ENCODE measurements around the gene AUP1.
"Not testable (repeated sequence)": the region's sequence is repeated elsewhere in the genome, so short reads cannot be mapped to it uniquely, and the experiment has no call there.

Gene AUP1

DNA sequence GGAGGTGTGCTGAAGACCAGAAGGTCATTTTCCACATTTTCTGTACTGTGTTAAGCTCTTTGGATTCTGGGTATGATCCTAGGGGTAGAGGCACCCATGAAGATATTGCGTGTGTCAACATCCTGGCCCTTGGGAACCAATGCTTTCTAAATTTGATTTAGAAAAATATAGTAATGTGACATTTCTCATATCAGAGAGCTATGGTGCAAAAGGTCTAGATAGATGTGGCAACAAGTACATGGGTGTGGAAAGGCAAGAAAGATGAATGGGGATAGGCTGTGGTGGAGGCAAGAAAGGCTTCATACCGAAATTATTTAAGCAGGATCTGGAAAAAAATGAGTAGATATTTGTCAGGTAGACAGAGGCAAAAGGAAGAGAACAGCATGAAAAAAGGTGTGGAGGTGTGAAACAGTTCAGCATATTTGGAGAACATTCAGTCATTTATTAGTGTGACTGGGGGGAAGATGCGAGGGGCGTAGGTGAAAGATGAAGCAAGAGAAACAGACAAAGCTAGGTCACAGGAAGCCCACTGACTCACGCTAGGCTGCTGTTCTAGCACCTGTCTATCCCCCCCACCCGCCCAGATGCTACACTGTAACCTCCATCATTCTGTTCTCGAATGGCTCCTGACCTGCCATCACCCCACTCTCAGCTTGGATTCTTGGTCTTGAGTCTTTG is 36.7 kb upstream of the AUP1 start:
- Mint-ChIP-seq H3K27ac (no peak overlapping the region), H3K4me3 (no peak overlapping the region), H3K27me3 (peaks cover 40 to 49% of the 10 kb centered on the region in 2 donors), H3K9me3 (no peaks in the 10 kb centered on the region), H3K36me3 (ENCODE audit: insufficient read depth) (no peaks in the 10 kb centered on the region), H3K4me1 (ENCODE audit: low read depth in 2 of 2) (no peaks in the 10 kb centered on the region)
- DNase-seq (no peak), ATAC-seq (replicated peaks) (no peak)

- Mint-ChIP-seq H3K27ac (no peak overlapping the region), H3K27me3 (peaks cover 40 to 63% of the 10 kb centered on the region in 2 donors), H3K9me3 (no peaks in the 10 kb centered on the region), H3K4me3 (no peak overlapping the region), H3K4me1 (ENCODE audit: low read depth in 2 of 2) (peaks cover 6 to 8% of the 10 kb centered on the region in 2 donors), H3K36me3 (ENCODE audit: insufficient read depth) (no peaks in the 10 kb centered on the region)
- DNase-seq (no peak), ATAC-seq (replicated peaks) (no peak)
These were observed 34.7 kb upstream of the AUP1 start for GRCh38 chr2:74564222-74564621.

GRCh38 chr2:74562126-74562775 is 32.7 kb upstream of the AUP1 start:
- Mint-ChIP-seq H3K4me1 (ENCODE audit: low read depth in 2 of 2) (peaks cover 6 to 8% of the 10 kb centered on the region in 2 donors), H3K27ac (no peak overlapping the region), H3K27me3 (peaks cover 30 to 53% of the 10 kb centered on the region in 2 donors), H3K36me3 (ENCODE audit: insufficient read depth) (no peaks in the 10 kb centered on the region), H3K4me3 (no peak overlapping the region), H3K9me3 (no peaks in the 10 kb centered on the region)
- no peak for ATAC-seq (replicated peaks)
- DNase-seq: no peak

- not testable (repeated sequence) for DNase-seq; H3K4me1 Mint-ChIP-seq (ENCODE audit: low read depth in 2 of 2); H3K27ac Mint-ChIP-seq; H3K9me3 Mint-ChIP-seq; H3K36me3 Mint-ChIP-seq (ENCODE audit: insufficient read depth); H3K4me3 Mint-ChIP-seq; ATAC-seq (replicated peaks)
- H3K27me3 Mint-ChIP-seq: peaks cover 26 to 53% of the 10 kb centered on the region in 2 donors
These were observed 31.5 kb upstream of the AUP1 start for GRCh38 chr2:74561022-74561421.

DNA sequence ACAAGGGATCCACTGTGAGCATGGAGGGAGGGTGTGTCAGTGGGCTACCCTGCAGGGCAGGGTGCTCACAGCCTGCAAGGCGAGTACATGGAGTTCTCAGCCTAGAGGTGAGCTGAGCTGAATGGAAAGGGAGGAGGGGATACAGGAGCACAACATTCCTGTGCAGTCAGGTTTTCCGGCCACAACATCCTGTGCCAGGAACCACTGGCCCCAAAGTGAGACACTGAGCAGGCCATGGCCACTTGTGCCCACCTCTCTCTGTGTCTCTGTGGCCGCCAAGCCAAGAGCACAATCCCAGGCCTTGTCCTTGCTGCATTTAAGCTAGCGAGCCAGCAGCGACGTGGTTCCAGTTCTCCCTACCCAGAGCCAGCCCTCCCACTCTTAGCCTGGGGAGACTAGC is 31.1 kb upstream of the AUP1 start:
- Mint-ChIP-seq H3K27me3 (peaks cover 22 to 49% of the 10 kb centered on the region in 2 donors), H3K4me1 (ENCODE audit: low read depth in 2 of 2) (peaks cover 6 to 8% of the 10 kb centered on the region in 2 donors), H3K27ac (no peak overlapping the region), H3K9me3 (no peaks in the 10 kb centered on the region), H3K36me3 (ENCODE audit: insufficient read depth) (peaks cover under 1% of the 10 kb centered on the region), H3K4me3 (no peak overlapping the region)
- no peak for DNase-seq
- ATAC-seq (replicated peaks): no peak

- ATAC-seq (replicated peaks) (no peak), DNase-seq (no peak)
- peaks cover 12 to 13% of the 10 kb centered on the region in 2 donors for H3K4me1 Mint-ChIP-seq (ENCODE audit: low read depth in 2 of 2)
- peaks cover 20 to 46% of the 10 kb centered on the region in 2 donors for H3K27me3 Mint-ChIP-seq
- H3K27ac Mint-ChIP-seq: peak overlapping the region in 1 of 2 donors; percentile 23
- H3K4me3 Mint-ChIP-seq: no peak overlapping the region
- peaks cover 5% of the 10 kb centered on the region for H3K36me3 Mint-ChIP-seq (ENCODE audit: insufficient read depth)
- H3K9me3 Mint-ChIP-seq: no peaks in the 10 kb centered on the region
These were observed 30.4 kb upstream of the AUP1 start for GRCh38 chr2:74559912-74560311.

GRCh38 chr2:74558284-74559230 is 29.1 kb upstream of the AUP1 start:
- no peak overlapping the region for H3K4me3 Mint-ChIP-seq
- H3K9me3 Mint-ChIP-seq: no peaks in the 10 kb centered on the region
- no peak overlapping the region for H3K27ac Mint-ChIP-seq
- no peak for ATAC-seq (replicated peaks)
- H3K27me3 Mint-ChIP-seq: peaks cover 13 to 37% of the 10 kb centered on the region in 2 donors
- peaks cover 17% of the 10 kb centered on the region for H3K36me3 Mint-ChIP-seq (ENCODE audit: insufficient read depth)
- H3K4me1 Mint-ChIP-seq (ENCODE audit: low read depth in 2 of 2): peaks cover 14 to 16% of the 10 kb centered on the region in 2 donors
- no peak for DNase-seq

GRCh38 chr2:74556831-74557370 is 27.4 kb upstream of the AUP1 start:
- peaks cover 20% of the 10 kb centered on the region for H3K36me3 Mint-ChIP-seq (ENCODE audit: insufficient read depth)
- peaks cover 3 to 22% of the 10 kb centered on the region in 2 donors for H3K27me3 Mint-ChIP-seq
- no peaks in the 10 kb centered on the region for H3K9me3 Mint-ChIP-seq
- no peak for ATAC-seq (replicated peaks)
- H3K4me3 Mint-ChIP-seq: no peak overlapping the region
- H3K27ac Mint-ChIP-seq: peak overlapping the region in 1 of 2 donors; percentile 69
- peaks cover 15 to 23% of the 10 kb centered on the region in 2 donors for H3K4me1 Mint-ChIP-seq (ENCODE audit: low read depth in 2 of 2)
- DNase-seq: no peak

GRCh38 chr2:74556159-74556558 is 26.7 kb upstream of the AUP1 start:
- Mint-ChIP-seq H3K27ac (no peak overlapping the region), H3K27me3 (peaks cover 6 to 22% of the 10 kb centered on the region in 2 donors), H3K4me3 (peak overlapping the region; percentile 84 to 88), H3K36me3 (ENCODE audit: insufficient read depth) (peaks cover 20% of the 10 kb centered on the region), H3K4me1 (ENCODE audit: low read depth in 2 of 2) (peaks cover 15 to 23% of the 10 kb centered on the region in 2 donors), H3K9me3 (no peaks in the 10 kb centered on the region)
- ATAC-seq (replicated peaks) (no peak), DNase-seq (no peak)

GRCh38 chr2:74555610-74556103 is 26.2 kb upstream of the AUP1 start:
- no peak for ATAC-seq (replicated peaks)
- peaks cover 11 to 22% of the 10 kb centered on the region in 2 donors for H3K27me3 Mint-ChIP-seq
- H3K9me3 Mint-ChIP-seq: no peaks in the 10 kb centered on the region
- peak overlapping the region; percentile 83 to 92 for H3K27ac Mint-ChIP-seq
- peak overlapping the region; percentile 84 to 88 for H3K4me3 Mint-ChIP-seq
- peaks cover 20% of the 10 kb centered on the region for H3K36me3 Mint-ChIP-seq (ENCODE audit: insufficient read depth)
- peaks cover 13 to 23% of the 10 kb centered on the region in 2 donors for H3K4me1 Mint-ChIP-seq (ENCODE audit: low read depth in 2 of 2)
- DNase-seq: no peak

- H3K27me3 Mint-ChIP-seq: peaks cover 18 to 22% of the 10 kb centered on the region in 2 donors
- peak overlapping the region; percentile 83 to 92 for H3K27ac Mint-ChIP-seq
- peak overlapping the region; percentile 84 to 88 for H3K4me3 Mint-ChIP-seq
- peaks cover 20% of the 10 kb centered on the region for H3K36me3 Mint-ChIP-seq (ENCODE audit: insufficient read depth)
- peaks cover 8 to 16% of the 10 kb centered on the region in 2 donors for H3K4me1 Mint-ChIP-seq (ENCODE audit: low read depth in 2 of 2)
- ATAC-seq (replicated peaks) (peak; percentile 53), DNase-seq (peak; percentile 20 to 44 (median 25))
- H3K9me3 Mint-ChIP-seq: no peaks in the 10 kb centered on the region
These were observed 25.5 kb upstream of the AUP1 start for GRCh38 chr2:74554820-74555531.

All from effector memory CD8-positive, alpha-beta T cell (primary cell).